Muscle of back (tissue), 11 donors: ENCODE data around the gene CIRBP. TPM values are rescaled to one million over a fixed set of nuclear protein-coding genes. Genes with fewer than 3 reads are reported as not detected.

Source experiments
- DNase-seq, 3 donors: peaks; one replicate each; pipeline versions ENCODE4 v3.0.0 to v3.0.0-alpha.2; 2013
- polyA plus RNA-seq, 10 donors: library from polyadenylated mRNA; unstranded; fragments of 120-200 nt; gene quantifications; one replicate each; pipeline ENCODE4 v1.2.1, GENCODE V29; 2013; ENCODE audit not compliant: insufficient read length in 10 of 10

Gene CIRBP
- polyA plus RNA-seq, 10 donors = 408 to 480 (median 436) TPM

DNA sequence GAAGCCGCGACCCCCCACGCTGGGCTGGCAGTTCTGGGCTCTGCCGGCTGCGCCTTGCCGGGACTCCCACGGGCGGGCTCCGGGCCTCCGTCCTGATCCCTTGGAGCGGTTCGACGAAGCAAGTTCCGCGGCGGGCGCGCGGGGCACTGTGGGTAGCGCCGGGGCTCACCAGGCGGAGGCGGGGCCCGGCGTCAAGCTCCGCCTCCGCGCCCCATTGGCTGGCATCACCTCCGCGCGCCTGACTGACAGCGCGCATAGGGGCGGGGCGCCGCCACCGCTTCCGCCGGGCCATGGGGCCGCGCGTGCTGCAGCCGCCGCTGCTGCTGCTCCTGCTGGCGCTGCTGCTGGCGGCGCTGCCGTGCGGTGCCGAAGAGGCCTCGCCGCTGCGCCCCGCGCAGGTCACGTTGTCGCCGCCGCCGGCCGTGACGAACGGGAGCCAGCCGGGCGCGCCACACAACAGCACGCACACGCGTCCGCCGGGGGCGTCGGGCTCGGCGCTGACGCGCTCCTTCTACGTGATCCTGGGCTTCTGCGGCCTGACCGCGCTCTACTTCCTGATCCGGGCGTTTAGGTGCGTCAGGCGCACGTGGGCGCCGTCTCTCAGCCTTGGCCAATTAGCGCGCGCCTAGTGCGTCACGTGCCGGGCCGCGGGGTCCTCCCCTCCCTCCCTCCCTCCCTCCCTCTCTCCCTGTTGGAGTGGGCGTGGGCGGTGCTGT lies 6.3 kb downstream of the CIRBP start, which contains the start of gene FAM174C:
FAM174C (plus strand) TSS at position 271 of the 716 bp plus-strand sequence; CDS start at position 291, 20 bp downstream.
- peak; percentile 96 to 98 (median 97) for DNase-seq

DNA sequence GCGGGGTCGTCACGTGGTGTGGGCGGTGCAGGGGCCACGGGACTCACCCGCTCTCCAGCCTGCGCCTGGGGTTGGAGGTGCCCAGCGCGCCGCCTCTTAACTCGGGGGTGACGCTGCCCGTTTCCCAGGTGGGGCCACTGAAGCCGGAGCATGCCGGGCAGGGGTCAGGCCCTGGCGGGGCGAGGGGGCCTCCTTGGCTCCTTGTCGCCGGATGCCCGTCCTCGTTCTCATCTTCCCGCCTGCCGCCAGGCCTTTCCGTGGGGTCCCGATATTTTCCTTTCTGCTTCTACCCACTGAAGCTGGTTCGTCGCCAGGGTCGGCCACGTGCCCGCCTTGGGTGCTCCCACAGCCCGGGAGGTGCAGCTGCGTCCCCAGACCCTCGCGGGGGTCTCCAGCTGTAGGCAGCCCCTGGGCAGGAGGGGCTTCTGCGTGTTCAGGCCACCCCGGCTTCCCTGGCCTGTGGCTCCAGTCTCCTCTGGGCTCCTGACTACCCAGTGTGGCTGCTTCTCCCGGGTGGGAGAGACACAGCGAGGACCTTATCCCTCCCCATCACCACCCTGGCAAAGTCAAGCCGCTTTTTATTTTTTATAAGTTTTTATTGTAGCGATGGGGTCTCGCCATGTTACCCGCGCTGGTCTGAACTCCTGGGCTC lies 7.0 kb downstream of the CIRBP start:
- no peak for DNase-seq

- DNase-seq = no peak
Measured at GRCh38 chr19:1276628-1277022, 7.5 kb downstream of the CIRBP start.

DNA sequence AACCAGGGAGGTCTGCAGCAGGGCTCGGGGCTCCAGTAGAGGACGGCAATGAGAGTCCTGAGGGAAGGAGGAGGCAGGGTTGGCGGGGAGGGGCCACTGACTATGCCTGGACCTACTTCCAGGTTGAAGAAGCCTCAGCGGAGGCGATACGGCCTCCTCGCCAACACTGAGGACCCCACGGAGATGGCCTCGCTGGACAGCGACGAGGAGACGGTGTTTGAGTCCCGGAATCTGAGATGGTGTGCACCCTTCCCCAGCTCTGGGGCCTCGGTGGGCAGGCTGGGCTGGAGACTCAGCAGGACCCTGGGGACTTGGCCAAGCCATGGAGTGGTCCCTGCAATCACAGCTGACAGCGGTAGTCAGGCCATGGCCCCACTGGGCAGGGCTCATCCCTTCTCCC lies 7.9 kb downstream of the CIRBP start:
- DNase-seq = no peak

GRCh38 chr19:1278074-1278473 lies 8.9 kb downstream of the CIRBP start:
- DNase-seq = no peak

- DNase-seq = peak in 1 of 3 donors; percentile 25
Measured at GRCh38 chr19:1278713-1279660, 9.9 kb downstream of the CIRBP start.

DNA sequence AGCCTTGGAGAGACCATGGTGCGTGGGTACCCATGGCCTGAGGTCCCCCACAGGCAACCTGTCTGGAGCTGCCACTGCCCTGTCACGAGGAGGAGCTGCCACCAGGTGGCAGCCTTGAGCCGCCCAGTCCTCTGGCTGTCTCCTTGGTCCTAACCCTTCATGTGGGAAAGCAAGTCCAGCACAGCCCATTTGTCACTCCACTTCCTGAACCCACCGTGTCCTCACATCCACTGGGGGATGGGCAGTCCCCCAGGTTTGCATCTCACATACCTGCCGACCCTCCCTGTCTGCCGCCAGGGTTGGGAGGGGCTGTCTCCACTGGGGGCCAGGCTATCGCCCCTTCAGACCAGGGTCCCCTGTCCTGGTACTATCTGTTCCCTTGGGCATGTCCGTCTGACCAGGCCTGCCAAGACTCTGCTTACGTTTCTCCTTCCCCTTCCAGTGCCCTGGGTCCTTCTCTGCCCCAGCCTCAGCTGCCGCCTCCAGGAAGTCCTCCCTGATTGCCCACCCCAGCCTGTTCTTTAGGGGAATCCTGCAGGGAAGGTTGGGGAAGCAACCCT lies 10.7 kb downstream of the CIRBP start:
- DNase-seq = peak; percentile 80 to 93 (median 92)

- no peak for DNase-seq
Measured at GRCh38 chr19:1280636-1281568, 11.8 kb downstream of the CIRBP start.

DNA sequence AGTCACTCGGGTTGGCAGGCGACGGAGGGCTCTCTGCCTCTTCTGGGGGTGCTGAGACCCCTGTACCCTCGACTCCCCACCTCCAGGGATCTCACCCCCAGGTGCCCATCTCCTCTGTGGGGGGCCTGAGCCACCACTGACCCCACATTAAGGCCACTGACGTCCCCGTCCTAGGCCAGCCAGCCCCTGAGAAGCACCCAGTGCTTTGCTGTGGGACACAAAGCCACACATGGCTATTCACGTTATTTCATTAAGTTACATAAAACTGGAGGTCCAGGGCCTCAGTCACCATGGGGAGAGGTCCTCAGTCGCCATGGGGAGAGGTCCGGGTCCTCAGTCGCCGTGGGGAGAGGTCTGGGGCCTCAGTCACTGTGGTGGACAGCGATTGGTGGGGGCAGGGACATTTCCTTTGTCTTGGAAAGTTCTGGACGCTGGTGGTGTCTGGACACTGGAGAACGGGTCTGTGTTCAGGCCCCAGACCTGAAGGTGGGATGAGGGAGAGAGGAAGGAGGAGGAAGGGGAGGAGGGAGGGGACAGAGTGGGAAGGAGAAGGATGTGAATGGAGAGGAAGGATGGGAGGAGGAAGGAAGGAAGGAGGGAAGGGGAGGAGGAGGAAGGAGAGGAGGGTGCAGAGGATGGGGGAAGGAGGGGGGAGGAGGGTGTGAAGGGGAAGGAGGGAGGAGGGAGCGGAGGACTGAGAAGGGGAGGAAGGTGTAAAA lies 12.6 kb downstream of the CIRBP start:
- no peak for DNase-seq

- DNase-seq = no peak
Measured at GRCh38 chr19:1282588-1283206, 13.6 kb downstream of the CIRBP start.

GRCh38 chr19:1283207-1283916 lies 14.2 kb downstream of the CIRBP start:
- DNase-seq = no peak

- no peak for DNase-seq
Measured at GRCh38 chr19:1283917-1284292, 14.8 kb downstream of the CIRBP start.

DNA sequence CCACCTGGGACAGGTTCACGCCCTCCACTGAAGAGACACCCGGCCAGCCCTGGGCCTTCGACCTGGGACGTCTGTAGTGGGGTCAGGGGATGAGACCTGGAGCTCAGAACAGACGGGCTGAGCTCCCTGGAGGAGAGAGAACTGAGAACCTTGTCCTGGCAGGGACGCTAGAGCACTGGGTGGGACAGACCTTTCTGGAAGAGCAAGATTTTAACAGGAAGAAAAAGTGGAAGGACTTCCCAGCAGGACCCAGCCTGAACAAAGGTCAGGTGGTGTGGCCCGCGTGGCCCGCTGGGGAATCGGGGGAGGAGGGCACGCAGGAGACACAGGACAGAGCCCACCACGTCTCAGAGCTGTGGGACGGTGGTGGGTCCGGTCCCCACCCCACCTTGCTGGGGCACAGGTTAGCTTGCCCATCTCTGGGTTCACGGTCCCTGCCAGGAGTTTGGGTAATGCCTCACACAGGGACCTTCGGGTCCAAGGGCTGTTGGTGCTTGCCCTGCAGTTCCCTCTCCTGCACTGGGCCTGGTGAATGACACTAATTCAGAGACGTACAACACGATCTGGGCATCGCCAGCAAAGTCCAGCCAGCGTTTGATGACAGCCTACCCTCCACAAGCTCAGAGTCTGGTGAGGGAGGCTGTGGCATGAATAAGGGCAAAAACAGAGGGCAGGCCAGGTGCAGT lies 15.3 kb downstream of the CIRBP start:
- DNase-seq = no peak

DNA sequence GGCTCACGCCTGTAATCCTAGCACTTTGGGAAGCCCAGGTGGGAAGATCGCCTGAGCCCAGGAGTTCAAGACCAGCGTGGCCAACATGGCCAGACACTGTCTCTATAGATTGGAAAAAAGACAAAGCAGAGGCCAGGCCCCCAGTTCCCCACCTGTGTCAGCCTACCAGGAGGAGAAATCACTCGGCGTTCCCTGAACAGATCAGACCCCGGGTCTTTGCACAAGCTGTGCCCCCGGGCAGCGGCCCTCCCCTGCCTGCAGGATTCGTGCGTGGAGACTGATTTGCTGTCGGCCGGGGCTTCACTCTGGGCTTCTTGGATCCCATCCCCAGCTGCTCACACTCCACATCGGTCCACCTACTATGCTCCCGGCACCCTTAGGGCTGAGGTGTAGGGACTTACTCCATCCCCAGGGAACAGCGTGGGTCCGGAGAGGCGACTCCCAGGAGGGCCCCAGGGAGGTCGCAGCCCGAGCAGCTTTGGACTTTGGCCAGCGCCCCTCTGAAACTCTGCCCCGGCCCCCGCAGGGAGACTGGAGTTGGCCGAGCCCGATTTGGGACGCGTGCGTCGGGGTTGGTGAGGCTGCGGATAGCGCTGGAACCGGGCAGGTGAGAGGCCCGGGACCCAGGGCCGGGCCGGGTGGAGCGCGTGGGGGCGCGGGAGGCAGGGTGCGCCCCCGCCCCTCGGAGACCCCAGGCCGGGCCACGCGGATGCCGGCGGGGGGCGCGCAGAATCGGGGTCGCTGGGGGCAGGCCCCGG lies 16.0 kb downstream of the CIRBP start:
- no peak for DNase-seq

GRCh38 chr19:1285737-1286360 lies 16.7 kb downstream of the CIRBP start, which contains the start of gene EFNA2:
Gene EFNA2, plus strand, starts transcription at chr19:1285873. Its CDS starts 296 bp downstream, at chr19:1286169.
- DNase-seq = no peak

GRCh38 chr19:1286487-1287353 lies 17.6 kb downstream of the CIRBP start:
- no peak for DNase-seq
